Dermis microvascular lymphatic vessel endothelial cell (primary cell): ENCODE data around the gene MIEF2. TPM values are rescaled to one million over a fixed set of nuclear protein-coding genes. Genes with fewer than 3 reads are reported as not detected.

Experiments
- DNase-seq, 2 donors: peaks; one replicate each; pipeline versions ENCODE4 v3.0.0 to v3.0.0-alpha.2; 2010; ENCODE audit warnings: low read depth in 2 of 2
- total RNA-seq: library from RNA; depleted of rRNA; stranded (reverse); fragments of >200 nt; gene quantifications from 2 replicates; pipeline ENCODE4 v1.2.1, GENCODE V29; 2014

The MIEF2 gene
- total RNA-seq, 1 donor from 2014 or later, result 8.1 TPM

GRCh38 chr17:18256776-18257175 is 3.7 kb upstream of the MIEF2 start:
- no peak for DNase-seq

- DNase-seq, result peak in 1 of 2 donors; percentile 57
Measured at GRCh38 chr17:18257268-18257981, 3.0 kb upstream of the MIEF2 start.

GRCh38 chr17:18257982-18258355 is 2.5 kb upstream of the MIEF2 start:
- DNase-seq, result peak; percentile 29 to 77

- peak in 1 of 2 donors; percentile 12 for DNase-seq
Measured at GRCh38 chr17:18258356-18259038, 2.0 kb upstream of the MIEF2 start, which contains the start of gene FLII. Gene FLII (minus strand): TSS chr17:18258738. CDS start chr17:18258690, 48 bp downstream.

- no peak for DNase-seq
Measured at GRCh38 chr17:18259621-18260331, 686 bp upstream of the MIEF2 start.

GRCh38 chr17:18261146-18261515 is 669 bp downstream of the MIEF2 start:
- peak in 1 of 2 donors; percentile 55 for DNase-seq

- DNase-seq, result no peak
Measured at GRCh38 chr17:18261659-18262058, 1.2 kb downstream of the MIEF2 start.

GRCh38 chr17:18262111-18262510 is 1.6 kb downstream of the MIEF2 start:
- no peak for DNase-seq

- no peak for DNase-seq
Measured at GRCh38 chr17:18262641-18263040, 2.2 kb downstream of the MIEF2 start.

GRCh38 chr17:18263885-18264682 is 3.6 kb downstream of the MIEF2 start:
- no peak for DNase-seq

- DNase-seq, result no peak
Measured at GRCh38 chr17:18267366-18267765, 6.9 kb downstream of the MIEF2 start.

- peak in 1 of 2 donors; percentile 59 for DNase-seq
Measured at GRCh38 chr17:18267927-18268711, 7.7 kb downstream of the MIEF2 start.

GRCh38 chr17:18270046-18270931 is 9.8 kb downstream of the MIEF2 start:
- DNase-seq, result no peak

GRCh38 chr17:18277076-18277475 is 16.6 kb downstream of the MIEF2 start:
- DNase-seq, result no peak

GRCh38 chr17:18278867-18279266 is 18.4 kb downstream of the MIEF2 start:
- DNase-seq, result no peak

- DNase-seq, result no peak
Measured at GRCh38 chr17:18280249-18280648, 19.8 kb downstream of the MIEF2 start.

- DNase-seq, result no peak
Measured at GRCh38 chr17:18280766-18281371, 20.4 kb downstream of the MIEF2 start.

- DNase-seq, result no peak
Measured at GRCh38 chr17:18281788-18282187, 21.3 kb downstream of the MIEF2 start.

- DNase-seq, result no peak
Measured at GRCh38 chr17:18285296-18285695, 24.8 kb downstream of the MIEF2 start.
